GM18520 (cell line): ENCODE data around the gene CRTC3.
"Not testable (repeated sequence)": the region's sequence is repeated elsewhere in the genome, so short reads cannot be mapped to it uniquely, and the experiment has no call there.

ENCODE experiments used
- ATAC-seq: cut with Tn5 transposase; IDR thresholded peaks from one replicate; pipeline ENCODE4 v1.9.1; 2021; ENCODE audit not compliant: unreplicated experiment

CRTC3 gene

DNA sequence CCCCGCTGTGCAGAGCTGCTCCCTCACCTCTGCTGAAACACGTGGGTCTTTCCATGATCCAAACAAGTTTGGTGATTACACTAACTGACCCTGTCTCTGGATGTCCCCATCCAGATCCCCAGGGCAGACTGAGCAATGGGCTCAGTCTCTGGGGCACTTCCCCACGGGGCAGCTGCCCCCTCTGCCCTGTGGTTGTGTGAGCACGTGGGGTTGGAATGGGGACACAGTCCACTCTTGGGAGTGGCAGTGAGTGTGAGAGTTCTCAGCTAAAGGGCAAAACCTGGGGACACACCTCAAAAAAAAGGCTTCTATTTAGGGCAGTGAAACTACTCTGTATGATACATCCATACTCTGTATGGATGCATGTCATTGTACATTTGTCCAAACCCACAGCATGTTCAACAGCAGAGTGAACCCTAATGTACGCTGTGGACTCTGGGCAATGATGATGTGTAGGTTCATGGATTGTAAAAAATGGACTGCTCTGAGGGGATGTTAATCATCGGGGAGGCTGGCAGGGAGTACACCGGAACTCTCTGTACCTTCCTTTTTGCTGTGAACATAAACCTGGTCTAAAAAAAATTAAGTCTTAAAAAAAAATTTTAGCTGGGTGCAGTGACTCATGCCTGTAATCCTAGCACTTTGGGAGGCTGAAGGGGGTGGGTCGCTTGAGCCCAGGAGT is 137.5 kb downstream of the CRTC3 start:
- ATAC-seq: no peak

DNA sequence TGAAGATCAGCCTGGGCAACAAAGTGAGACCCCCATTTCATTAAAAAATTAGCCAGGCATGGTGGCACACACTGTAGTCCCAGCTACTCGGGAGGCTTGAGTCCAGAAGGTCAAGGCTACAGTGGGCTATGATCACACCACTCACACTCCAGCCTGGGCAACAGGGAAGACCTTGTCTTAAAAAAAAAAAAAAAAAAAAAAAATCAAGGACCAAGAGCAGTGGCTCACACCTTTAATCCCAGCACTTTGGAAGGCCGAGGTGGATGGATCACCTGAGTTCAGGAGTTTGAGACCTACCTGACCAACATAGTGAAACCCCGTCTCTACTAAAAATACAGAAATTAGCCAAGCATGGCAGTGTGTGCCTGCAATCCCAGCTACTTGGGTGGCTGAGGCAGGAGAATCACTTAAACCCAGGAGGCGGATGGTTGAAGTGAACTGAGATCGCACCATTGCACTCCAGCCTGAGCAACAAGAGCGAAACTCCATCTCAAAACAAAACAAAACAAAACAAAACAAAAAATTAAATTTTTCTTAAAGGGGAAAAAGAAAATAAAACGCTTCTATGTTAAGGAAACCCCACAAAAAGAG is 138.1 kb downstream of the CRTC3 start:
- not testable (repeated sequence) for ATAC-seq

DNA sequence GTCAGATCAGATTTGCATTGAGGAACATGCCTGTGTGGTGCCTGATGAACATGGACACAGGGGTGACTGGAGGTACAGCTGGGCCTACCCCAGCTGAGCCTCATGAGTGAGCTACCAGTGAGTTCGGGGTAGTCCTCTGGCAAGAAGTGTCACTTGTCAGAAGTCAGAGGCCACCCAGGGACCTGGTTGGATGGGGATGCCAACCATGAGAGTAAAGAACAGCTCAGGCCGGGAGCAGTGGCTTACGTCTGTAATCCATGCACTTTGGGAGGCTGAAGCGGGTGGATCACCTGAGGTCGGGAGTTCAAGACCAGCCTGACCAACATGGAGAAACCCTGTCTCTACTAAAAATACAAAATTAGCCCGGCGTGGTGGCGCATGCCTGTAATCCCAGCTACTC is 140.9 kb downstream of the CRTC3 start:
- ATAC-seq: not testable (repeated sequence)

DNA sequence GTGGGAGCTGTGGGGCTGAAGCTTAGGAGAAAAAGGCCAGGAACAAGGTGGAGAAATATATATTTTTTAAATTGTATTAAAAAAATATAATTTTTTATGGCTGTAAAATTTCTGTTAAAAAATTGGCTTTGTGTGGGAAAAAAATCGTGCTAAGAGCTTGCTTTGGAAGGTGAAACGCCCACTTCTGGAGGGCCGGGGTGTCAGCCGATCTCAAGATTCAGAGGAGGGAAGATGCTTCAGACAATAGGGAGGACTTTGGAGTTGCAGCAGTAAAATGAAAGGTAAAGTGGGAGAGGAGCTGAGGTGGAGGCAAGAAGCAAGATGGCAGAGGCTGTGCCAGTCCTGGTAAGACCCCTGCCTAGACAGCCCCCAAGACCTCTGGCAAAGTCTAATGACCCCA is 141.5 kb downstream of the CRTC3 start:
- no peak for ATAC-seq

DNA sequence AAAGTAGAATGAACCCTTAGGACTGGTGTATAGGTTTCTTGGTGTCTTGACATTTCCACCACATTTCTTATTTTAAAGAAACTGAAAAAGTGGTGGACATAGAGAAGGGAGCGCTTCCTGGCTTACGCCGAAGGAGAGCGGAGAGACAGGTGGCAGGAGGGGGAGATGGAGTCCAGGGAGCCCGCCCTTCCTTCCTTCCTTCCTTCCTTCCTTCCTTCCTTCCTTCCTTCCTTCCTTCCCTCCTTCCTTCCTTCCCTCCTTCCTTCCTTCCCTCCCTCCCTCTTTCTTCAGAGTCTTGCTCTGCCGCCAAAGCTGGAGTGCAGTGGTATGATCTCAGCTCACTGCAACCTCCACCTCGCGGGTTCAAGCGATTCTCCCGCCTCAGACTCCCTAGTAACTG is 143.6 kb downstream of the CRTC3 start:
- not testable (repeated sequence) for ATAC-seq

DNA sequence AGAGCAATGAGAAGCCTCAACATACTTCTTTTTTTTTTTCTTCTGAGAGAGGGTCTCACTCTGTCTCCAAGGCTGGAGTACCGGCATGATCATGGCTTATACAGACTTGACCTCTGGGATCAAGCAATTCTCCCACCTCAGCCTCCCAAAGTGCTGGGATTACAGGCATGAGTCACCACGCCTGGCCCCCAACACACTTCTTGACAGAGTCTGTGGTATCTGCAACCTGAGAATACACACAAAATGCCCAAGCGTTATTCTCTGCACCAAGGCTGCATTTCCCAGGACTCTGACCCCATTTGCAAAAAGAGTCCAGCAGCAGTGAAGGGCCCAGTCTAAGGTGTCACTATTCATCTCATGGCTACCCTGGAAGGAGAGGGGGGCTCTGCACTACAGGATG is 144.8 kb downstream of the CRTC3 start:
- no peak for ATAC-seq

DNA sequence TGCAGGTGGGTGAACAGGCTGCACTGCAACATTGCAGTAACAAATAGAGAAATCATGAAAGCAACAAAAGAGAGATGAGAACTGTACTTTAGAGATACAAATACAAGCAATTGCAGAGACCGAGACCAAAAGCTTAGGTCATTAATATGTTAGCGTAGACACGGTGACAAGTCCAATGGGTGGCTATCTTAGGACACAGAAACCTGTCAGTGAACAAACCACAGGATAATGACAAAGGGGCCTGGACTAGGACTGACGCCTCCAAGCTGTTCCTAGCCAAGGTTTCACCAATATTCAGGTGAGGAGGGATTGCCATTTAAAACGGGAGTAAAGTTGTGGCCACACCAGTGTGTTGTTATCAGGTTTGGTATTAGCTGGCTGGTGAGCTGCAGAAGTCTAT is 145.7 kb downstream of the CRTC3 start:
- no peak for ATAC-seq

DNA sequence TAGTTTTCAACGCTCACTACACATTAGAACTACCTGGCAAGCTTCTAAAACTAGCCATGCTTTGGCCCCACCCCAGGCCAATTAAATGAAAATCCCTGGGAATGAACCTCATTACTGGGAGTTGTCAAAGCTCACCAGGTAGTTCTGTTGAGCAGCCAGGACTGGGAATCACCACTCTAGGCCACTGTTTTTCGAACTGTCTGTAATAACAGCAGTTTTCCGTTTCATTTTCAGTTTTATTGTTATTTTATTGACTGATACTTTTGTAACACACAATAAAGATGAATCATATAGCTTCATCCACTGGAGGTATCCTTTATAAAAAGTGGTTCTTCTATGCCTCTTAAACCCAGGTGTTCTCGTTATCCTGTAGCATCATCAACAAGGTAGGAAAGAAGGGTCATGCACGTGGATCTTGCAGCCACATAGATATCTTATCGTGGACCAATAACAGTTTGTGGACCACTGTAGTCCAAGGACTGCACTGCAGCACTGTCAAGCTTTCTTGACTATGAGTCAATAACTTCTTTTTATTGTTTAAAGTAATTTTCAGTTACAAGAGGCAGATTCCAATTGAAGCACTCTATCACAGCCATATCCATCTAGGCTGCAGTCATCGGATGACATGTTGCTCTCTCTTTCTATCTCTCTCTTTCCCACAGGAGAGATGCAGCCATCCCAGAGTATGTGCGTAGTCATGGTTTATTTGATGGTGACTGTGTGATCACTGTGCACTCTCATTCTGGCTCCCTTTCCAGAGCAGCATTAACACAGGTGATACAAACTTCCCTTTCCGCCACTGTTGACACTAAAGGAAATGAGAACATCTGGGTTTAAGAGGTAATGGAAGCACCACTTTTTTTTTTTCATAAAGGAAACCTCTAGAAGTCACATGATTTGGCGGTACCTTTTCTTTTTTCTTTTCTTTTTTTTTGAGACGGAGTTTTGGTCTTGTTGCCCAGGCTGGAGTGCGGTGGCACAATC is 148.4 kb downstream of the CRTC3 start:
- no peak for ATAC-seq

DNA sequence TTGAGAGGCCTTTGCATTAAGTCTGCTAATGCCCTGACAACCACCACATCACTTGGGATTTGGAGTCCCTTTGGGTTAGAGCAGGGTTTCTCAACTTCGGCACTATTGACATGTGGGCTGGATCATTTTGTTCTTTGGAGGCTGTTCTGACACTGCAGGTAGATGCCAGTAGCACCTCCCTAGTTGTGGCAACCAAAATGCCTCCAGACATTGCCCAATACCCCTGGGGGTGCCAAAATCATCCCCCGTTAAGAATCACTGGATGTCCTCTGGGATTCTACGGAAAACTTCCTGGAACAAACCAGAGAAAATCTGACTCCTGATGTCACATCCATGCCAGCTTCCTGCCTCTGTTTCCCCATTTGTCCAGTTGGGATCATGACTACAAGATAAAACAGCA is 150.2 kb downstream of the CRTC3 start:
- ATAC-seq: no peak

DNA sequence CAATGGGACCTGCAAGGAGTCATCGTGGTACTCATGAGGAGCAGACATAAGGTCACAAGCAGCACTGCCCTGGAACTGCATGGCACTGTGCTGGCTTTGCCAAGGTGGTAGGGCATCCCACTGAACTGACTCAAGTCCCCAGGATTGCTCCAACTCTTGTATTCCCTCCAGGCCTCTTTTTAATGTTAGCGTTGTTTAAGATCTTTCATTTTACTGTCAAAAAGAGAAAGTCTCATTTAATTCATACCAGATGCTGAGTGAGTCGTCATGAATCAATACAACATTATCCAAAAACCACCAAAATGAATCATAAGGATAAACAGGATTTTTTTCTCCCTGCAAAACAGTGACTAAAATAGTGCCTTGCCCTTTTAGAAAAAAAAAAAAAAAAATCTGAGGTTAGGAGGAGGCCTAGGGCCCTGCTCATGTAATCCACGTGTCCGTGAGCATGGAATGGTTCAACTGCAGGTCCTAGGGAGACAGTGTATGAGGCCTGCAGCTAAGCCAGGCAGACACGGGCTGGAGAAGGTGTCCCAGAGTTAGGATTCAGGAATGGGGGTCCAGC is 150.7 kb downstream of the CRTC3 start:
- no peak for ATAC-seq

DNA sequence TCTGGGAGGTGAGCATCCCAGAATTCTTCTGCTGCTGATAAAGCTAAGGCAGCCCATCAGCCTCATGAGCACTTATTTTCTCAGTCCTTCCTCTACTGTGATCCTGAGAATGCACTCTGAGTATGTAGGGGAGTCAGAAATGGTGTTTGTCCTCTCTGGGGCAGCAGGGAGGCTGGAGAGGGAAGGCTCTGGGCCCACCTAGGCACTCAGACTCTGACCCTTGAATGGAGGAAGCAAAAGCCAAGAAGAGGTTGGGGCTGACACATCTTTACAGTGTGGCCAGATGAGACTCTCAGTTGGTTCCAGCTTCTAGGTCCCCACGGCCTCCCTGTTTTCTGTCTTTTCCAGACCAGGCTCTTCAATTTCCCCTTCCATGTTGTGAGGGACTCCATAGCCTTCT is 151.3 kb downstream of the CRTC3 start:
- ATAC-seq: no peak

DNA sequence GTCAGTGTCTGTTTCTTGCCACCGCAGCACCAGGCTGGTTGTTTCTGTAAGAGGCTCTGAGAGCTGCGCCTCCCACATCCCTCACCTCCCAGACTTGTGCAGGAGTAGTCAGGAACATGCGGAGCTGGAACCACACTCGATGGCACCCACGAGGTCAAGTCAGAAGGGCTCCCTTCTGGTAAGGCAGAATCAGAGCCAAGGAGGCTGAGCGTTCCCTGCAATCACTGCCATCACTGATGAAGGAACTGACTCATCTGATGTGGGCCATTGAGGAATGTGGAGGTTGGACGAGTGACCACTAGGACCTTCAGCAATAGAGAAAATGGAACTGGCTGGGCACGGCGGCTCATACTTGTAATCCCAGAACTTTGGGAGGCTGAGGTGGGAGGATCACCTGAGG is 151.8 kb downstream of the CRTC3 start:
- no peak for ATAC-seq

DNA sequence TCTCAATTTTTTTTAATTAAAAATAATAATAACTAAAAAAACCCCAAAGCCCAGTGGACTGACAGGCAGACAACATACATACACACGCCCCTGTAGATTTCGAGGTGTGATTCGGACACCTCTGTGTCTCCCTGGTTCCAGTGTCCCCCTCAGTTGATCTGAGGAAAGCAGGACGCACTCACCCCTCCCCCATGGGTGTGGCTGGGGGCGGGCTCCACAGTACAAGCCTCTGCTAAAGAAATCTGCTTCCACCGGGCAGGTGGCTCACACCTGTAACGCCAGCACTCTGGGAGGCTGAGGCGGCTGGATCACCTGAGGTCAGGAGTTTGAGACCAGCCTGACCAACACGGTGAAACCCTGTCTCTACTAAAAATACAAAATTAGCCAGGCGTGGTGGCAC is 153.6 kb downstream of the CRTC3 start:
- ATAC-seq: no peak

DNA sequence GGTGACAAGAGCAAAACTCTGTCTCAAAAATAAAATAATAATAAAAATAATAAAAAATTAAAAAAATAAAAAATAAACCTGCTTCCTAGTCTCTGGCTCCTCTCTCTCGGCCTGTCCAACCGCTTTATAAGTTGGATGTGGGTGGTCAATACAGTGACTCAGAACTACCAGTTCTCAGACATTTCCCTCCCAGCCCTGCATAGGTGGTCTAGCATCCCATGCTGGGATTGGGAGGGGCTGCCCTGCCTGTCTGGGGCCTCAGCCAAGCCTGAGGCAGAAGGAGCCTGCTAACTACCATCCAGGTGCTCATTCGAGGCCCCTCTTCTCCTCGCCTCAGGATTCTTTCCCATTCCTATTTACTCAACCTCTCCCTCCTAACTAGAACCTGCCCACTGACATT is 154.2 kb downstream of the CRTC3 start:
- ATAC-seq: no peak

DNA sequence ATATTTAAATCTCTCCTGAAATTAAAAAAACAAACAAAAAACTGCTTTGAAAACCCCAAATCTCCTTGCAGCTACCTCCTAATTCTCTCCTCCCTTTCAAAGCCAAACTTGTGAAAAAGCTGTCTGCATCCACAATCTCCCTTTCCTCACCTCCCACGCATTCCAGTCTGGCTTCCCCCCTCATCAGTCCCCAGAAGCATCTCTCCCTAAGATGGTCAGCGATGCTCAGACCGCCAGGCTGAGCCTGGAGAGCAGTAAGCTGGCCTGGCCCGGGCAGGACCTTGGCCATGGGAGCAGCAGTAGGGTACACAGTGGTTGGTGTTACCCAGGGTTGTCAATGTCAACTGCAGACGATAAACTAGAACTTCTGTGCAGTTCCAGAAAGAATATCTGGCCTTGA is 154.6 kb downstream of the CRTC3 start:
- no peak for ATAC-seq

DNA sequence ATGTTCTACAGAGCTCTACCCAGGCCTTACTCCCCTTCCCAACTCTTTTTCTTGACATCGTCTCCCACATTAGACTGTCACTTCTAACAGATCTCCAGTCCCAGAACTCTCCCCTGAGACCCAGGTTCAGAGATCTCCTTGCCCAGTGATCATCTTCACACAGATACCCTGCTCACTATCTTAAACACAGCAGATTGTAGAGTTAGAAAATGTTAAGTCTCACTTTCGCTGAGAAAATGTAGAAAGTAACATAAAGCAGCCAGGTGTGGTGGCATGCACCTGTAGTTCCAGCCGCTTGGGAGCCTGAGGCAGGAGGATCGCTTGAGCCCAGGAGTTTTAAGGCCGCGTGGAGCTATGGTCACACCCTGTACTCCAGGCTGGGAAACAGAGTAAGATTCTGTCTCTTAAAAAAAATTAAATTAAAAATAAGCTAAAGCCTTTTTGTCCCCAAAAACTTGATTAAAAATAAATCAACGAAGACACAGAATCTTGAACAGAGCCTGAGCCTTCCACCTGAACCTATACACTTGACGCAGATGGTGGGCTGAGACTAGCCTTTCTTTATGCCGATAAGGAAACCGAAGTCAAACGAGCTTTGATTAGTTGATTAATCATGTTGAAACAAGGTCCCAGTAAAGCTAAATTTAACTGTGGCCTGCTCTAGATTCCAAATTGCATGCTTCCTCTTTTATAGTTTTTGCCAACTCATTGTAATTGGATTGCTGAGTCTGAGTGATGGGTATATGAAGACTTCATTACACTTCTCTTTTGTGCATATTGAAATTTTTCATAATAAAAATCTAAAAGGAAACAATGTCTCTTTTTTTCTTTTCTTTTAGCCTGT is 156.1 kb downstream of the CRTC3 start:
- peak; percentile 15 for ATAC-seq

DNA sequence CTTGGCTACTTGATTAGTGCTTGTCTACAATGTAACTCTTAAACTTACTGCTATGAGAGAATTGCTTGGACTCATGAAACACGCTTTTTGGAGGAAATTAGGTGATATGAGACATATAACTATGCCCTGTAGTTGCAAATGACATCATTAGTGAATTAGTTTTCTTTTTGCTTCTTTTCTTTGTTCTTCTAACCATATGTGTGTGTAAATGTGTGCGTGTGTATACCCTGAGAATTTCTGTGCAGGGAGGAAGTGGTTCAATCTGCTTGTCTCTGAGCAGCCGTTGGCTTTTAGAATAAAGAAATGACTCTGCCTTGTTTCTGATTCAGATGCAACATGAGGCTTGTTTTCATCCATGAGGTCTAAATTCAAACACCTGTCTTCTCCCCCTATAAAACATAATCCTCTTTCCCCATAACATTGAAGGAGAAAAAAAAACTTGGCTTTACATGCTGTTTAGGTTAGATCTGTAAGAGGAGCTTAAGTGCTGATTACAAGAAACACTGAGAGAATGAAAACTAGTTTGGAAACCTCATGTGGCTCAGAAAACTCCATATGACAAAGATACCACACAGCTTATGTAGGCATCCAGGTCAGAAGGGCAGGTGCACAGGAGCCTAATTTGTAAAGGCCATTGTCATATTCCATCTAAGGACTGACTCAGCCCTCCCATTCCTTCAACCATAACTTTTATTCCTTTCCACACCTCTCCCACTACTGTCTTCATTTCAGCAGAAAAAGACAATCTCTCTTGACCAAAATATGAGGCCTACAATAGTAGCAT is 156.9 kb downstream of the CRTC3 start:
- ATAC-seq: peak; percentile 70

DNA sequence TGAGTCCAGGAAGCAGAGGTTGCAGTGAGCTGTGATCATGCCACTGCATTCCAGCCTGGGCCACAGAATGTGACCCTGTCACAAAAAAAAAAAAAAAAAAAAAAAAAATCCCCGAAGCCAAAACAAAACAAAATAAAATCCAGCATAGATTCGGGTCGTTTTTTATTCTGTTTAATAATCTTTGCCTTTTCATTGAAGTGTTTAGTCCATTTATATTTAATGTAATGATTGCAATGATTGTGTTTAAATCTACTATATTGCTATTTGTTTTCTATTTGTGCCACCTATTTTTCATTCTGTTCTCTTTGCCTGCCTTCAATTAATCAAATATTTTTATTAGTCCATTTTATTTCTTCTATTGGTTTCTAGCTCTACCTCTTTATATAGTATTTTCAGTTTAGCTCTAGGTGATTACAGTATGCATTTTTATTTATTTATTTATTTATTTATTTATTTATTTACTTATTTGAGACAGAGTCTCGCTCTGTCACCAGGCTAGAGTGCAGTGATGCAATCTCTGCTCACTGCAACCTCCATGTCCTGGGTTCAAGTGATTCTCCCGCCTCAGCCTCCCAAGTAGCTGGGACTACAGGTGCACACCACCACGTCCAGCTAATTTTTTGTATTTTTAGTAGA is 159.7 kb downstream of the CRTC3 start:
- ATAC-seq: not testable (repeated sequence)

DNA sequence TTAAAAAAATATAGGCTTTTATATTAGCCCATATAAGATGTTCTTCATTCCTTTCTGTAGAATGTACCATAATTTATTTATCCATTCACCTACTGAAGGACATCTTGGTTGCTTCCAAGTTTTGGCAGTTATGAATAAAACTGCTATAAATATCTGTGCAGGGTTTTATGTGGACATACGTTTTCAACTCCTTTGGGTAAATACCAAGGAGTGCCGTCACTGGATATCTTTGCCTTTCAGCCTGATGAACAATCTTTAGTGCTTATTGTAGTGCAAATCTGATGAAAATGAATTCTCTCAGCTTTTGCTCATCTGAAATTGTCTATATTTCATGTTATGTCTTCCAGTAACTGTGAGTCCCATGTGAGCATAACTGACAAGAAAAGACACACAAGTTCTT is 160.9 kb downstream of the CRTC3 start:
- no peak for ATAC-seq
